SKM-1 (cell line): ENCODE results near the gene WTIP.
"Not testable (repeated sequence)": the region's sequence is repeated elsewhere in the genome, so short reads cannot be mapped to it uniquely, and the experiment has no call there.

Source experiments
- DNase-seq: peaks from one replicate; lab custom pipeline; 2025; ENCODE audit not compliant: unreplicated experiment; lab: John Stamatoyannopoulos, UW

Gene WTIP

GRCh38 chr19:34478496-34478895 is 3.1 kb upstream of the WTIP start:
- DNase-seq: not testable (repeated sequence)

GRCh38 chr19:34479396-34479795 is 2.2 kb upstream of the WTIP start:
- no peak for DNase-seq

- no peak for DNase-seq
These were observed 1.1 kb upstream of the WTIP start for GRCh38 chr19:34480491-34480890.

- DNase-seq: no peak
These were observed 362 bp downstream of the WTIP start for GRCh38 chr19:34481861-34482379.

- DNase-seq: no peak
These were observed 1.1 kb downstream of the WTIP start for GRCh38 chr19:34482380-34483250.

GRCh38 chr19:34484328-34484727 is 2.8 kb downstream of the WTIP start:
- no peak for DNase-seq

- no peak for DNase-seq
These were observed 4.3 kb downstream of the WTIP start for GRCh38 chr19:34485831-34486230.

GRCh38 chr19:34487651-34488051 is 6.1 kb downstream of the WTIP start:
- no peak for DNase-seq

GRCh38 chr19:34489175-34489574 is 7.6 kb downstream of the WTIP start:
- DNase-seq: no peak

GRCh38 chr19:34490141-34490766 is 8.7 kb downstream of the WTIP start:
- no peak for DNase-seq

GRCh38 chr19:34493038-34493648 is 11.6 kb downstream of the WTIP start:
- DNase-seq: no peak

- no peak for DNase-seq
These were observed 12.1 kb downstream of the WTIP start for GRCh38 chr19:34493649-34494044.

- DNase-seq: no peak
These were observed 13.0 kb downstream of the WTIP start for GRCh38 chr19:34494601-34495000.

- DNase-seq: no peak
These were observed 13.9 kb downstream of the WTIP start for GRCh38 chr19:34495416-34495815.

- no peak for DNase-seq
These were observed 15.7 kb downstream of the WTIP start for GRCh38 chr19:34497112-34497805.

GRCh38 chr19:34499155-34499834 is 17.7 kb downstream of the WTIP start:
- DNase-seq: no peak

- no peak for DNase-seq
These were observed 19.1 kb downstream of the WTIP start for GRCh38 chr19:34500656-34501120.

GRCh38 chr19:34501339-34502320 is 20.1 kb downstream of the WTIP start:
- DNase-seq: peak; percentile 58
